ENCODE results near the gene HSD17B2. TPM values are rescaled to one million over a fixed set of nuclear protein-coding genes. Genes with fewer than 3 reads are reported as not detected.
"Not testable (repeated sequence)": the region's sequence is repeated elsewhere in the genome, so short reads cannot be mapped to it uniquely, and the experiment has no call there.

The HSD17B2 gene
- total and polyA plus RNA-seq, 9 donors: 0.15 to 2.9 (median 0.56) TPM

DNA sequence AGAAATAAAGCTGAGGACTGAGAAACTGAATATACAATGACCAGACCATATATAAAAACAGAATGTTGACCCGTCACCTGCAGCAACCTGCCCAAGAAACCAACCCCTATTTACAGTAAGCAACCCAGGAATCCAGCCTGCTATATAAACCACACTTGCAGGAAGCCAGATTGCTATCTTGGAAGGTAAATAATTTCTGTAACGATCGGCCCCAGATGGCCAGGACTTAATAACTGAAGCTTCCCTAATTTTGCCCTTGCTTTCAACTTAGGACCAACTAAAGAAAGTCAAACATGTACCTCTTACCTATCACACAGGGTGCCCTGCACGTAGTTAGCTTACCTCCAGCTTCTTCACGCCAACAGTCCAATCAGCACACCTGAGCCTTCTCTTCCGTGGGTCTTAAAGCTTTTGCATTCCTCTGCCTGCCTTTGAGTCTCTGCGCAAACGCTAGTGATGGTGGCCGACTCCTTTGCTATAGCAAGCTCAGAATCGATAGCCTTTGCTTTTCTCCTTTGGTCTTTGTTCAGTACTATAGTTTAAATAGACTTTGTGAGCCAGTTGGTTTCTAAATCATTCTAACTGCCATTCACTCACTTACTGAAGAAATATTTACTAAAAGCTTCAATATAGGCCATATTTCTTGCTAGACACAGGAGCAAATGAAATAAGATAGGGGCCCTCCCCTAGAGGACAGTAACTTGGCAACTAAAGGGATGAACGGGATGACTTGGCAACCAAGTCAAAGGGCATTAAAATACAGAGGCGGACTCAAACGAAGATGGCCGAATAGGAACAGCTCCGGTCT is 103.6 kb downstream of the HSD17B2 start:
- H3K4me1 ChIP-seq (ENCODE audit: control insufficient read depth, insufficient read depth, low read length): no peaks in the 10 kb centered on the region
- no peaks in the 10 kb centered on the region for H3K27me3 ChIP-seq (ENCODE audit: control insufficient read depth, insufficient read depth, low read length)
- WGBS (ENCODE audit: insufficient coverage): 89% methylated on average over 8 of the region's 15 CpGs
- no peak overlapping the region for H3K4me3 ChIP-seq (ENCODE audit: low read length)
- H3K36me3 ChIP-seq (ENCODE audit: control insufficient read depth, insufficient read depth, low read length): no peaks in the 10 kb centered on the region
- no peak overlapping the region for H3K27ac ChIP-seq (ENCODE audit: low read length)
- no peak for DNase-seq
- no peaks in the 10 kb centered on the region for H3K9me3 ChIP-seq (replicated peaks; ENCODE audit: control insufficient read depth, low read depth, low read length)

DNA sequence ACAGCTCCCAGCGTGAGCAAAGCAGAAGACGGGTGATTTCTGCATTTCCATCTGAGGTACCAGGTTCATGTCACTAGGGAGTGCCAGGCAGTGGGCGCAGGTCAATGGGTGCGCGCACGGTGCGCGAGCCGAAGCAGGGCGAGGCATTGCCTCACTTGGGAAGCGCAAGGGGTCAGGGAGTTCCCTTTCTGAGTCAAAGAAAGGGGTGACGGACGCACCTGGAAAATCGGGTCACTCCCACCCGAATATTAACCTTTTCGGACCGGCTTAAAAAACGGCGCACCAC is 104.2 kb downstream of the HSD17B2 start:
- not testable (repeated sequence) for H3K4me3 ChIP-seq (ENCODE audit: low read length); H3K9me3 ChIP-seq (replicated peaks; ENCODE audit: control insufficient read depth, low read depth, low read length); H3K27me3 ChIP-seq (ENCODE audit: control insufficient read depth, insufficient read depth, low read length); H3K27ac ChIP-seq (ENCODE audit: low read length); H3K4me1 ChIP-seq (ENCODE audit: control insufficient read depth, insufficient read depth, low read length); DNase-seq; H3K36me3 ChIP-seq (ENCODE audit: control insufficient read depth, insufficient read depth, low read length)
- 97% methylated on average over 11 of the region's 19 CpGs for WGBS (ENCODE audit: insufficient coverage)

DNA sequence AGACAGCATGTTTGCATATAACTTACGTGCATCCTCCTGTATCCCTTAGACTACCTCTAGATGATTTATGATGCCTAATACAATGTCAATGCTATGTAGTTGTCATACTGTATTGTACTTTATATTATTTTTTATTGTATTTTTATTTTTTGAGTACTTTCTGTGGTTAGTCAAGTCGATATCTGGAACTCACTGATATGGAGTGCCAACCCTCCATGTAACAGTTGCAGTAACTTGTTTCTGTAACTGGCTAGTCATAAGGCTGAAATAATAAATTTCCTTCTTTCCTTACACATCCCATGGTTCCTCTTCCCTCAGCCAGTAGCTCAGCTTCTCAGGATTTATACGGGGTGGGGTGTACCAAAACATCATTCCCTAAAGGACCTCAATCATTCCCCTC is 111.5 kb downstream of the HSD17B2 start:
- H3K36me3 ChIP-seq (ENCODE audit: control insufficient read depth, insufficient read depth, low read length): peaks cover 17% of the 10 kb centered on the region
- H3K4me3 ChIP-seq (ENCODE audit: low read length): no peak overlapping the region
- H3K27ac ChIP-seq (ENCODE audit: low read length): no peak overlapping the region
- DNase-seq: no peak
- H3K9me3 ChIP-seq (replicated peaks; ENCODE audit: control insufficient read depth, low read depth, low read length): no peaks in the 10 kb centered on the region
- H3K27me3 ChIP-seq (ENCODE audit: control insufficient read depth, insufficient read depth, low read length): no peaks in the 10 kb centered on the region
- no peaks in the 10 kb centered on the region for H3K4me1 ChIP-seq (ENCODE audit: control insufficient read depth, insufficient read depth, low read length)
- no CpG with 5 or more reads among the region's 3 CpGs for WGBS (ENCODE audit: insufficient coverage)

GRCh38 chr16:82146957-82147356 is 111.9 kb downstream of the HSD17B2 start:
- no peaks in the 10 kb centered on the region for H3K9me3 ChIP-seq (replicated peaks; ENCODE audit: control insufficient read depth, low read depth, low read length)
- no peak for DNase-seq
- H3K27ac ChIP-seq (ENCODE audit: low read length): no peak overlapping the region
- WGBS (ENCODE audit: insufficient coverage): 77% methylated on average over 3 of the region's 5 CpGs
- H3K27me3 ChIP-seq (ENCODE audit: control insufficient read depth, insufficient read depth, low read length): no peaks in the 10 kb centered on the region
- no peaks in the 10 kb centered on the region for H3K4me1 ChIP-seq (ENCODE audit: control insufficient read depth, insufficient read depth, low read length)
- H3K4me3 ChIP-seq (ENCODE audit: low read length): no peak overlapping the region
- H3K36me3 ChIP-seq (ENCODE audit: control insufficient read depth, insufficient read depth, low read length): peaks cover 17% of the 10 kb centered on the region

DNA sequence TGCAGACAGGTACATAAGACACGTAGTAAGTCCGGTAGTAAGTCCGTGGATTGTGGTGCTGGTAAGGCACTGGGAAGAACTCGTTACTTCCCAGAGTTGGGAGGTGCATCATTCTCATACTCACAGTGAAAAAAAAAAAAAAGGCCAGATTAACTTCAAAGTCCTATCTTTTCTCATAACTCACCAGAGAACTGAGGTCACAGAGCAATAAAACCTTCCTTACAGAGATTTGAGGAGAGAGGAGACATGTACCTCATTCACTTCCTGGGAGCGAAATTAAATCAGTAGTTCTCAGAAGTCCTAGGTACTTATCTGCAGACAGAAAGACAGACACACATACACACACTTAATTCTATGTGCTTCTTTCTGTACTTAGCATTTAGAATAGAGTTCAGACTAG is 112.5 kb downstream of the HSD17B2 start:
- DNase-seq: no peak
- no peaks in the 10 kb centered on the region for H3K9me3 ChIP-seq (replicated peaks; ENCODE audit: control insufficient read depth, low read depth, low read length)
- no peak overlapping the region for H3K27ac ChIP-seq (ENCODE audit: low read length)
- H3K4me3 ChIP-seq (ENCODE audit: low read length): no peak overlapping the region
- peaks cover 17% of the 10 kb centered on the region for H3K36me3 ChIP-seq (ENCODE audit: control insufficient read depth, insufficient read depth, low read length)
- H3K27me3 ChIP-seq (ENCODE audit: control insufficient read depth, insufficient read depth, low read length): no peaks in the 10 kb centered on the region
- H3K4me1 ChIP-seq (ENCODE audit: control insufficient read depth, insufficient read depth, low read length): no peaks in the 10 kb centered on the region
- no CpG with 5 or more reads among the region's 5 CpGs for WGBS (ENCODE audit: insufficient coverage)

Other genes with a start within 250 kb of the HSD17B2 start
- 0.93 TPM for gene SDR42E1, start 23.8 kb upstream of the HSD17B2 start, total RNA-seq
- 1 to 10 TPM in 5 of 8 donors, under 1 TPM in 3; 0.15 to 2.2 (median 1.1) TPM for gene SDR42E1, start 23.8 kb upstream of the HSD17B2 start, polyA plus RNA-seq (ENCODE audit: insufficient read depth in 1 of 8, insufficient read length in 8 of 8, low replicate concordance in 1 of 8)
- 11.6 TPM for gene MPHOSPH6, start 135.0 kb downstream of the HSD17B2 start, total RNA-seq
- 10 to 100 TPM; 17.9 to 26.2 (median 22.2) TPM for gene MPHOSPH6, start 135.0 kb downstream of the HSD17B2 start, polyA plus RNA-seq (ENCODE audit: insufficient read depth in 1 of 8, insufficient read length in 8 of 8, low replicate concordance in 1 of 8)

All from muscle of leg (tissue), 11 donors.